Effector CD8-positive, alpha-beta T cell (primary cell): Measurements from ENCODE around the gene ICAM1.

Experiments
- DNase-seq: peaks from one replicate; lab custom pipeline; 2025; lab: John Stamatoyannopoulos, UW

ICAM1 gene

DNA sequence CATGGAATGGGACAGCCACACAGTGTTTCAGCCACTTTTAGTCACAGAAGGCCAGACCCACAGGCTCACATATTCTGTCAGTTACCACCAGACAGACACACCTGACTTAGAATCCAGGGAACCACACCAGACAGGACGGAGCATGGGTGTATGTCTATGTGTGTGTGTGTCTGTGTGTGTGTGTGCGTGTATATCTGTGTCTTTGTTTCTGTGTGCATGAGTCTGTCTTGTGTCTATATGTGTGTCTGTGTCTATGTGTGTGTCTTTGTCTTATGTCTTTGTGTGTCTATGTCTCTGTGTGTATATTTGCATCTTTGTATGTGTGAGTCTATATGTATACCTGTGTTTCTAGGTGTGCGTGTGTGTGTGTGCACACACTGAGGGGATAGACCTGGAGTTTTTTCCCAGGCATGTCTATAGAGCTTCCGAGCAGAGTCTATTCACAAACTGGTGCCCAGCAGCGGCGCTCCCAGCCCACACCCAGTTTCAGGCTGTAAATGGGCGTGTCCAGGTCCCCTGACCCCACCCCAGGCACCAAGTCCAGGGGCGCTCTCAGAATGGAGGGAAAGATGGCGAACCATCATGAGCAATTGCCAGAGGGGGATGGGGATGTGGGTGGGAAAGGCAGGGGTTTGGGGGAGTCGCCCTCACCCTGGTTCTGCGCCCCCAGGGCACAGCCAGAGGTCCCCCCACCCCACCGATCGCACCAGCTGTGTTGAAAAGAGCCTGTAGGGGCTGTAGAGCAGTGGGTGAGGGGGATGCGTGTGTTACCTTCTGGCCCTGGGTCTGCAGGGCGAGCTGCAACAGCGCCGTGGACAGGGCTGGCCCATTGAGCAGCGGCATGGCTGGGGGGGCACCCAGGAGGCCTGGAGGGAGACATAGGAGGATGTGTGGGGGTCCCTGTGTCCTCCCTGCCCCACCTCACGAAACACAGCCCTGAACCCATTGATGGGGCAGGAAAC is 51.2 kb downstream of the ICAM1 start:
- no peak for DNase-seq

DNA sequence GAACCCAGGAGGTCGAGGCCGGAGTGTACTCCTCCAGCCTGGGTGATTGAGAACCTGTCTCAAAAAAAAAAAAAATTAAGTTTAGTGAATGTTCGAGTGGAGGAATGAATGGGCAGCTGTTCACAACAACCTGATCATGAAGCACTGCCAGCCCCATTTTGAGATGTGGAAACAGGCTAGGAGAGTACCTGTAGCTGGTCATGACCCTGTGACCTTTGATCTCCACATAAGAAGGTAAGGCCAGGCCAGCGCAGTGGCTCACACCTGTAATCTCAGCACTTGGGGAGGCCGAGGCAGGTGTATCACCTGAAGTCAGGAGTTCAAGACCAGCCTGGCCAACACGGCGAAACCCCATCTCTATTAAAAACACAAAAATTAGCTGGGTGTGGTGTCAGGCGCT is 54.8 kb downstream of the ICAM1 start:
- DNase-seq: no peak

DNA sequence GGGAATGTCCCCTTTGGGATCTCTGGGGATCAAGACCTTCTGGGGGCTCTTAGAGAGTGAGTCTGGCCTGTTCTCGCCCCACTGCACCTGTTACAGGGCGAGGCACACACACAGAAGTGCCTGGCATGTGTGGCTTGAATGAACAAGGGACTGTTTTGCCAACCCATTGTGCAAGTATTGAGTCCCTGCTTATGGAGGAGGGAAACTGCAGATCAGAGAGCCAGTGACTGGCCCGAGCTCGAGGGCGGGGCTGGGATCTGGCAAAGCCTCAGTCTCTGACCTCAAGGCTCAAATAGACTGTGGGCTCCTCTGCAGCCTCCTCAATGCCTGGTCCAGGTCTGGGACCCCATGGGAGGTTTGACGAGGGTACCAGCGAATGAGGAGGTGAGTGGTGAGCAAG is 56.9 kb downstream of the ICAM1 start:
- DNase-seq: no peak

DNA sequence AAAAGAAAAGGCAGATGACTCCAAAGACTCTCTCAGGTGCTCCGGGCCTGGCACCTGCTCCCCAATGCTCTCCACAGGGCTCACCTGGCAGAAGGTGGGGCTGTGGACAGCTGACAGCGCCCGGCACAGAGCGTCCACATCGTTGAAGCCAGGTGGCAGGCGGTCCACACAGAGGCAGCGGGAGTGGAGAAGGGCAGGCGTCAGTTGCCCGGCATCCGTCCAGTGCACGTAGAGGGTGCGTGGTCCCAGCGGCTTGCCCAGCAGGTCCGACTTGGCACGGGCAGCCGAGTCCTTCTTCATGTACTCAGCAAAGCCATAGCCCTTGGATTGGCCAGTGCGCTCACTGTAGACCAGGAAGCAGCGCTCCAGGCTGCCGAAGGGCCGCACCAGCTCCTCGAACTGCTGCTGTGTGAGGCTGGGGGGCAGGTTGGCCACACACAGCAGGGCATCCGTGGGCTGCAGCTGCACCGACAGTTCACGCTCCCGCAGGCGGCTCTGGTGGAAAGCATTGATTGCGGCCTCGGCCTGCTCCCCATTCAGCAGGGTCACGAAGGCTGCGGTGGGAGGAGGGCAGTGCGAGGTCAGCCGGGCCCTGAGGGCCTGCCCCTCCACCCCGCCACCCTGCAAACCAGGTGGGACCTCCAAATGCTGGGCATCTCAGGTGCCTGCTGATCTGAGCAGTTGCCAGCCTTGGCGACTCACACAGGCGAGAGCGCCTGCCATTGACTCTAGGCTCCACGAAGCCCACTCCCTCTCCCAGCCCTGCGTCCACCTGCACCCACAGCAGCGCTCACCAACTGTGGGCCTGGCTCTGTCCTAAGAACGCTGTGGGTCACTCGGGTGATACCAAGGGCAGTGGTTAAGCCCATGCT is 57.9 kb downstream of the ICAM1 start:
- DNase-seq: no peak

DNA sequence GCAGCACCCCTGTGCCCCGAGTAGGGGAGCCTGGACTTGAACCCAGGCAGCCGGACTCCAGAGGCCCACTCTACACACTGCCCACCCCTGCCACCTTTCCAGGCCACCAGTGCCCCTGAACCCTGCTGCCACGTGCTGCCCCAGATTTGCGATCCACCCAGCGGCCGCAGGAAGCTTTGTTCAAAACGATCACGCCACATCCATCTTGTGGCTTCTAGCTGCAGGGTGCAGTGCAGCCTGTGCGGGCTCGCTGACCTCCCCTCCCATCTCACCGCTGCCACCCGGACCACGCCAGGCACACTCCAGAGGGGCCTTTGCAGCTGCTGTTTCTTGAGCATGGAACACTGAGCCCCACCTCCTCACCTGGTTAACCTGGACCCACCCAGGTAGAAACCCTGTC is 58.6 kb downstream of the ICAM1 start:
- DNase-seq: no peak

DNA sequence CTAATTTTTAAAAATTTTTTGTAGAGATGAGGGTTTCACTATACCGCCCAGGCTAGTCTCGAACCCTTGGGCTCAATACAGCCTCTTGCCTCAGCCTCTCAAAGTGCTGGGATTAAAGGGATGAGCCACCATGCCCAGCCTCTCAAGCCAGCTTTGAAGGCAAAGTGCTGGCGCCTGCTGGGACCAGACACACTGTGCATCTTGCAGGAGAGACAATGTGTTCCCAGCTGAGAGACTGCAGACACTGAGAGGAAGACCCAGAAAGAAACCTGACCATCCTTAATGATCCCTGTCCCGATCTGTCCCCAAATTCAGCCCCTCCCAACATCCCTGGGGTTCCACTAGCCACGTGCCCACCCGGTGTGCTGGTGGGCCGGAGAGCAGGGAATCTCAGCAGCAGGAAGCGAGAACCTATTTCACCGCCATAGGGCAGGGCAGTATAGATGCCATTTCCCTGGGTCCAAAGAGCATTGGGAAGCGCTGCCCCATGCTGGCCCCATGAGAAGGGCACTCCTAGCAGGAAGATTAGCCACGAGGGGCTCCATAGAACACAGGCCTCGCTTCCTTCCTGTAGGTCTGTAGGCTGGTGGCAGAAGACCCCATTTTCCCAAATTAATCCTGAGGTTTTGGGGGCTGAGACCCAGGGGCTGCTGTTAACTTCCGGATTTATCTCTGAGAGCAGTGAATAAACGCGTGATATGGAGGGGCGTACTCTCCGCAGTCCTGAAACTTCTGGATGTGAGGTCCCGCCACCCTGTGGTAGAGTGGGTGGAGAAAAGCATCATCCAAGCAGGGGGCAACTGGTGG is 61.4 kb downstream of the ICAM1 start:
- DNase-seq: no peak

DNA sequence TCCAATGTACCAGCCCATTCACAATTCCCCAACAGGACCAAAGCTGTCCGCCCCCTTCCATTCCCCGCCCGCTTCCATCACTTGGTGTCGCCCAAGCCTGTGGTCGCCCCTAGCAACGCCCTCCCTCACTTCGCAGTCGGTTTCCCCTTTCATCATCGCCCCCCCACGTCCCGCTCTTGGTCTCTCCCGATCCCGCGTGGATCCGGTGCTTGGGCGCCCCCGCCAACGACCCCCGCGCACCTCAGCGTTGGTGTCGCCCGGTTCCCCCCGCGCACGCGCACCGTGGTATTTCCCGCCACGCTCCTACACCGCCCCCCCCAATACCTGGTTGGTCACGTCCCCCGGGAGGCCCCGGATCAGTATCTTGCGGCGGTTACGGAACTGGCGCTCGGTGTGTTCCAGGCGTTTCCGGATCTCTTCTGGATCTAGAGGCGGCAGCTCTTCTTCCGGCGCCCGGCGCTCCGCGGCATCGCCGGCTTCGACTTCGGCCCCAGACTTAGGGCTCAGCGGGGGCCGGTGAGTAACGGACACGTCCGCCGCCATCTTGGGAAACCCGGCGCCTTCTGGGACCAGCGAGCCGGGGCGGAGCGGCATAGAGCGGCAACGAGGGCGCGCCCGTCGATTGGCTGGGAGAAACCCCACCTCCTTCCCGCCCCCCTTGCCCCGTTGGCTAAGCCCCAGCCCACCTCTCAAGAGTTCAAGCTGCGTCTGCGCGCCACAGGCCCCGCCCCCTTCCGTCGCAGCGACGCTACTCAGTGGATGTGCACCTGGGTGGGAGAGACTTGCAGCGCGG is 62.2 kb downstream of the ICAM1 start, which contains the start of gene RAVER1:
RAVER1 (minus strand) TSS at position 565 of the 793 bp plus-strand sequence; CDS start at position 543, 22 bp downstream.
- DNase-seq: peak; percentile 93

DNA sequence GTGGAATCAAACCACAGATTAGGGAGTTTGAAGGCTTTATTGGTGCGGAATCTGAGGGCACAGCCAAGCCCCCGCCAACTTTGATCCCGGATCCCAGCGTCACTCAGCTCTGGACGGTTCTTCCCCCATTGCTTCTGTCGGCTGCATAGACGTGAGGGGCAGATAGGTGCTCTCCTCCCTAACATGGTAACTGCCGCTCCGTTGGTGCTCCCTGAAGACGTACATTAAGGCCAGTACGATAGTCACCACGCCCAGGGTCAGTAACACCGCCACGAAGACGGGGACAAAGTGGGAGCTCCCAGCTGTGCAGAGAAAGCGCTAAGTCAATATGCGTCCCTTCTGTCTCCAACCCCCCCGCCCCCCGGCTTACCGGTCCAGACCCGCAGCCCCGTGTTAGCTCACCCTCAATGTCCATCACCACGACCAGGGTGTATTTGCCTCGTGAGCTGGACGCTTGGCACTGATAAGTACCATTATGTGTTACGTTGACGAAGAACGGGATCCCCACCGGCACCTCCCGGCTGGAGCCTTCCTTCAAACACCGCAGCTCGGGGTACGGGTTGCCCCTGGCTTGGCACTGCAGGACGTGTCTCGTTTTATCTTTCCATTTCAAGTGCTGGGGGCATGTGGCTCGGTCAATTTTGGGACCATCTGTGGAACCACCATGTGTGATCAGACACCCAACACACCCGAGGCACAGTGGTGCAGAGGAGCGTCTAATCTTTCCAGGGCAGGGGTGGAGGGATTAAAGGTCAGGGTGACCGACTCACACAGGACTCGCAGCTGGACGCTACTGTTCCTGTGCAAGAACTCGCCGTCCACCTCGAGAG is 63.1 kb downstream of the ICAM1 start:
- no peak for DNase-seq

DNA sequence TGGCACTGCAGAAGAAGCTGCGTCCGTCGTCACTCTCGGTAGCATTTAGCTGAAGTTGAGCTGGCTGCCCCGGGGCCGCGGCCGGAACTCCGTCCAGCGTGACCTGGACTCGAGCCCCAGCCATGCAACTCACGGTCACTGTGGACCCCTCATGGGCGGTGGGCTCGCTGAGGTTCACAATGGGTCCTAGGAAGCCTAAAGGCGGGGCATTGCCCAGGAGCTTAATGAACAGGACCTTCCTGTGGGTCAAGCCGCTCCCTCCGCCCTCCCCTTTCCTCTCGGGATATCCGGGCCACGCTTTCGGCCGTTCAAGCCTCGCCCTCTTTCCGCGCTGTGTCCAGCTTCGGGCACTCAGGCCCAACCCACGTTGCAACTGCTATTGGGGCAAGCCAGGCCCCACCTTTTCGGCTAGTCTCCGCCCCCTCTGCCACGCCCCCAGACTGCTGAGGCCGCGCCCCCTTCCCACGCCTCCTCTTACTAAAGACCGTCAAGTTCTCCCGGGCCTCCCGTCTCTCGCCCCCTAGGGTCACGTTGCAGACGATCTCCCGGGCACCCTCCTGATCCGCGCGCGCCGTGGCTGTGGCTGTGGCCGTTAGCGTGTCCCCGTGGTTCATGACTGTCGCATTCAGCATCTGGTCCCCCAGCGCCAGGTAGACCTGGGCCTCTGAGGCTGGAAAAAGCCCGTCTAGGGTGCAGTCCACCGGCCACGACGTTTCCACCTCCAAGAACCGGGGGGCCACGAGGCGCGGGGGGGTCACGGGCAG is 63.9 kb downstream of the ICAM1 start:
- DNase-seq: peak; percentile 19

DNA sequence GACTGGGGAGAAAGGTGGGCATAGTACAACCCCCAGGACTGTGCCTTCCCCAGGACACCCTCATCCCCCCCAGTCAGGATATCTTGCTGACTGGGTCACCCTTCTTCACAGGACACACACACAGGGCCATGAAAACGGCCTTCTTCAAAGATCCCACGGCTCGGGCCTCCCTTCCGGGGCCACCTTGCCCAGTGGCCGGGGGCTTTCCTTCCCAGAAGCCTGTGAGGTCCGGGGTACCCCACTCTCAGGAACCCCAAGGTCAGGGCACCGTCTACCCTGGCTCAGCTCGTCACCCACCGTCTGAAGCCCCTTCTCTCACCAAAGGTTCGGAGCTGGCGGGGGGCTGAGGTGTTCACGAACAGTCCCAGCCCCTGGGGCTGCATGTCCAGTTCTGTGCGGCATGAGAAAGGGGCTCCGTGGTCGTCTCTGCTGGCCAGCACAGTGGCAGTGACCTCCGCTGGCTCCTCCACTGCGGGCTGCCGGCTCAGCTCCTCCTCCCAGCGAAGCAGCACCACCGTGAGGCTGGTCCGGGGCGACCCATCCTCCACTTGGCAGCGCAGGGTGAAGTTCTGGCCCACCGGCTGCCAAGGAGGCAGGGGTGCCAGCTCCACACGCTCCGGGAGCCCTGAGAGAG is 64.5 kb downstream of the ICAM1 start:
- no peak for DNase-seq
